Keratinocyte (primary cell): ENCODE data around the gene TPO.

ENCODE experiments used
- CTCF ChIP-seq, 3 experiments: IDR thresholded peaks in 1 of 3; conservative IDR thresholded peaks in 1 of 3; optimal IDR thresholded peaks in 1 of 3; 2 replicates in 2 of 3; 3 replicates in 1 of 3; pipeline versions ENCODE3 to v1.5.1; 2011; ENCODE audit warnings: low read length in 3 of 3, mild to moderate bottlenecking in 3 of 3, moderate library complexity in 2 of 3, control low read depth in 1 of 3, inconsistent platforms in 1 of 3; ENCODE audit not compliant: insufficient read depth in 2 of 3; ENCODE audit errors: extremely low read depth in 1 of 3
- EZH2 ChIP-seq: IDR thresholded peaks from one replicate; pipeline ENCODE4 v1.6.1; 2012; ENCODE audit warnings: inconsistent platforms, mild to moderate bottlenecking, low read length, moderate library complexity

DNA sequence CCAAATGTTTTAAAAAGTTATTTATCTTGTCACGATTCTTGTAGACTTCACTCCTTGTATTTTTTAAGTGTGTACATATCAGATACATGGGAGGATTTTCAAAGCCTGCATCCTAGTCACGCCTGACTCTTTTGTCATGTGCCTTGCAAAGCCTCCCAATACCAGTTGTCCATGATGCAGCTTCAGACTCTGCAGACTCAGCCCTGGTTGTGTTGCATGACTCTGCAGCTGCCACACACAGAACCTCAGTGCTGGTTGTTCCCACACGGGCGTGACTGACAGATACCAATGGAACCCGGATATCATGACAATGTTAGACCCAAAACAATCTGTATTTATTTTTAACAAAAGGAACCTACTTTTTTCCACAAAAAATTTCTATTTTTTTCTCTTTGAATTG lies 38.2 kb downstream of the TPO start:
- TF ChIP-seq CTCF (optimal IDR thresholded peaks at IDR 0.05 in 1 of 3, IDR thresholded peaks at IDR 0.05 in 1 of 3, conservative IDR thresholded peaks at IDR 0.05 in 1 of 3; ENCODE audit: extremely low read depth in 1 of 3, insufficient read depth in 2 of 3, low read length in 3 of 3) (no peak), EZH2 (no peak)
